HCT116 (cell line): ENCODE results near the gene WWOX. TPM values are rescaled to one million over a fixed set of nuclear protein-coding genes. Genes with fewer than 3 reads are reported as not detected.

Experiments used
- ATAC-seq: fragments of 200-7000 bp; cut with Tn5 transposase; 2 replicates; pipeline ENCODE4 v1.9.1; 2020; ENCODE audit warnings: mild to moderate bottlenecking, moderate library complexity
- BruUV-seq: library from RNA; stranded (reverse); fragments of 400-500 nt; replicated peaks from 2 replicates; lab custom pipeline; 2021; lab: Mats Ljungman, UMichigan
- CTCF ChIA-PET: fragments of 300-600 bp; sonication (Branson Sonifier 250); formaldehyde crosslinking; loops from one replicate; lab custom pipeline; 2021; ENCODE audit warnings: antibody characterized with exemption; lab: Charles Lee
- POLR2A ChIA-PET: fragments of 300-600, 350-600 bp; sonication (Branson Sonifier 250); formaldehyde crosslinking; loops from one replicate; lab custom pipeline; 2021; ENCODE audit warnings: antibody characterized with exemption; lab: Charles Lee
- RAD21 ChIA-PET, 2 experiments: fragments of 300-600 bp; sonication (Branson Sonifier 250); formaldehyde crosslinking; loops; one replicate each; lab custom pipeline; 2023; ENCODE audit warnings: low total read pairs in 2 of 2; ENCODE audit not compliant: uncharacterized antibody in 2 of 2, unreplicated experiment in 2 of 2, low non-redundant PET in 1 of 2; lab: Charles Lee
- DNase-seq: peaks from one replicate; pipeline ENCODE4 v3.0.0-alpha.2; 2010; ENCODE audit warnings: low read depth, low spot score
- H2AFZ ChIP-seq: fragments of 200-600 bp; shearing (Covaris generic), sonication (generic); 2 replicates; pipeline ENCODE4 v1.6.1; 2017; ENCODE audit warnings: low read depth, mixed run types, mixed read lengths, antibody characterized with exemption, low read length; ENCODE audit not compliant: poor library complexity, severe bottlenecking
- H3K27ac ChIP-seq: 2 replicates; pipeline ENCODE4 v1.5.1; 2012; ENCODE audit warnings: low read depth, low read length
- H3K27me3 ChIP-seq: fragments of 200-600 bp; sonication (generic); 2 replicates; pipeline ENCODE4 v1.6.1; 2016; ENCODE audit warnings: mixed run types, low read length, mixed read lengths; ENCODE audit not compliant: insufficient read depth
- H3K36me3 ChIP-seq, 2 experiments: fragments of 200-500 bp in 1 of 2; fragments of 200-600 bp in 1 of 2; sonication (Bioruptor generic) in 1 of 2; sonication (generic) in 1 of 2; 2 replicates each; pipeline versions ENCODE4 v1.5.1 to v1.6.1; 2014 to 2016; ENCODE audit warnings: low read length in 2 of 2, inconsistent platforms in 1 of 2, mixed read lengths in 1 of 2, mixed run types in 1 of 2; ENCODE audit not compliant: insufficient read depth in 2 of 2, control insufficient read depth in 1 of 2
- H3K4me1 ChIP-seq, 2 experiments: fragments of 200-600 bp in 1 of 2; sonication (generic) in 1 of 2; 2 replicates each; pipeline versions ENCODE4 v1.5.1 to v1.6.1; 2012 to 2017; ENCODE audit warnings: low read length in 2 of 2, inconsistent platforms in 1 of 2, mild to moderate bottlenecking in 1 of 2, mixed read lengths in 1 of 2, mixed run types in 1 of 2, moderate library complexity in 1 of 2; ENCODE audit not compliant: insufficient read depth in 2 of 2, control insufficient read depth in 1 of 2
- H3K4me2 ChIP-seq: fragments of 200-600 bp; sonication (generic); 2 replicates; pipeline ENCODE4 v1.6.1; 2017; ENCODE audit warnings: mixed run types, low read length, mixed read lengths
- H3K4me3 ChIP-seq, 2 experiments: fragments of 200-600 bp in 1 of 2; sonication (generic) in 1 of 2; replicated peaks in 1 of 2; 2 replicates each; pipeline ENCODE4 v1.5.1; 2011 to 2016; ENCODE audit warnings: low read length in 2 of 2, control low read depth in 1 of 2, low read depth in 1 of 2, mild to moderate bottlenecking in 1 of 2, mixed read lengths in 1 of 2, mixed run types in 1 of 2
- H3K79me2 ChIP-seq: fragments of 200-600 bp; sonication (generic); 2 replicates; pipeline ENCODE4 v1.6.1; 2017; ENCODE audit warnings: mild to moderate bottlenecking, mixed run types, low read length, moderate library complexity, mixed read lengths; ENCODE audit not compliant: insufficient read depth
- H3K9ac ChIP-seq: fragments of 200-600 bp; sonication (generic); 2 replicates; pipeline ENCODE4 v1.6.1; 2016; ENCODE audit warnings: low read length, mixed read lengths
- H3K9me2 ChIP-seq: fragments of 200-600 bp; sonication (generic), shearing (Covaris generic); 2 replicates; pipeline ENCODE4 v1.6.1; 2017; ENCODE audit warnings: mixed run types, mild to moderate bottlenecking, moderate library complexity; ENCODE audit not compliant: insufficient read depth
- H3K9me3 ChIP-seq, 2 experiments: fragments of 200-500 bp in 1 of 2; fragments of 200-600 bp in 1 of 2; sonication (Bioruptor generic) in 1 of 2; sonication (generic) in 1 of 2; 2 replicates each; pipeline ENCODE4 v1.6.1; 2014 to 2017; ENCODE audit warnings: low read length in 2 of 2, mixed read lengths in 2 of 2, inconsistent platforms in 1 of 2, low read depth in 1 of 2, mild to moderate bottlenecking in 1 of 2, mixed run types in 1 of 2, moderate library complexity in 1 of 2; ENCODE audit not compliant: control insufficient read depth in 1 of 2, insufficient read depth in 1 of 2
- H4K20me1 ChIP-seq: fragments of 200-600 bp; sonication (generic), shearing (Covaris generic); 2 replicates; pipeline ENCODE4 v1.6.1; 2017; ENCODE audit warnings: mixed run types, mild to moderate bottlenecking, moderate library complexity; ENCODE audit not compliant: insufficient read depth
- RAD21 ChIP-seq: IDR thresholded peaks from 2 replicates; pipeline ENCODE4 v1.6.1; 2012; ENCODE audit warnings: low read depth, mild to moderate bottlenecking
- ZFX ChIP-seq: fragments of 450-650 bp; IDR thresholded peaks from 2 replicates; pipeline ENCODE4 v1.6.1; 2017
- intact Hi-C: fragments of 100-400 bp; cut with micrococcal nuclease; formaldehyde crosslinking; loops from 2 replicates; pipeline ENCODE4 v1.10.0; 2022
- total RNA-seq: library from RNA; stranded (reverse); gene quantifications from one replicate; pipeline ENCODE4 v1.2.1, GENCODE V29; 2021; ENCODE audit not compliant: unreplicated experiment

WWOX gene
- total RNA-seq, 1 experiment from 2014 or later = 13.7 TPM

GRCh38 chr16:78549366-78549765, 449.9 kb downstream of the WWOX start:
- Histone ChIP-seq H3K79me2 (no peaks in the 10 kb centered on the region), H3K27ac (no peak overlapping the region), H2AFZ (no peak overlapping the region), H3K27me3 (no peaks in the 10 kb centered on the region), H3K36me3 (no peaks in the 10 kb centered on the region), H3K9ac (no peak overlapping the region), H3K4me3 (no peak overlapping the region), H3K4me2 (no peak overlapping the region), H3K9me2 (no peaks in the 10 kb centered on the region), H3K4me1 (no peaks in the 10 kb centered on the region), H3K9me3 (no peaks in the 10 kb centered on the region), H4K20me1 (no peaks in the 10 kb centered on the region)
- ATAC-seq (no peak), DNase-seq (no peak)
- no peak for TF ChIP-seq RAD21
- POLR2A ChIA-PET = no interaction called here
- intact Hi-C loops = no loop called here
- CTCF ChIA-PET = no interaction called here
- no TSS peak for BruUV-seq
- RAD21 ChIA-PET = no interaction called here

DNA sequence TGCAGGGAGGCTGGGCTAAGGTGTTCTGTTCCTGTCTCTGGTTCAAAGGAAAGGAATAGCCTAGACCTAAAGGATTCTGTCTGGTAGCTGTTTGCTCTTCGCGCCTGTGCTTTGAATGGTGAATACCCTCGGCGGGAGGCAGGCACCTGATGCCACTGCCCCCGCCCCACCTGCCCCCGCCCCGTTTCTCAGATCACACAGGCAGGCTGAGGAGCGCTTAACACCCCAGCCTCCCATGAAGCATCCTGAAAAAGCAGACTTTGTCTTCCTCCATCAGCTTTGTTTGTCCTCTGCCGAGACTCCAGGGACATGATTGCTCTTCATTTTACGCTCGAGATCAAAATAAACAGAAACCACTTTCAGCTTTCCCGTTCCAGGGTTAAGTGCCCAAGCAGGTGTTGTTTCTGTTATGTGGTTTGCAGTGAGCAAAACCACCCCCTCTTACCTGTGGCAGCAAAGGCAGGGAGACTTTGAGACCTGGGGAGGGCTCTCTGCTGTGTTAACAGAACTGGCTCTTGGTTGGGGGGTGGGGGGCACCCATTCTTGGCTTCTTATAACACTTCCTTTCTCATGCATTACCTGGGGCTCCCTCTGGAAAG, 452.1 kb downstream of the WWOX start:
- Histone ChIP-seq H3K4me1 (no peaks in the 10 kb centered on the region), H3K9me3 (no peaks in the 10 kb centered on the region), H4K20me1 (no peaks in the 10 kb centered on the region), H3K36me3 (no peaks in the 10 kb centered on the region), H3K4me3 (no peak overlapping the region), H3K9ac (no peak overlapping the region), H3K27ac (no peak overlapping the region), H2AFZ (no peak overlapping the region), H3K9me2 (no peaks in the 10 kb centered on the region), H3K27me3 (no peaks in the 10 kb centered on the region), H3K4me2 (no peak overlapping the region), H3K79me2 (no peaks in the 10 kb centered on the region)
- CTCF ChIA-PET = no interaction called here
- POLR2A ChIA-PET = no interaction called here
- RAD21 ChIA-PET = no interaction called here
- BruUV-seq = no TSS peak
- no peak for ATAC-seq
- intact Hi-C loops = no loop called here
- no peak for DNase-seq
- TF ChIP-seq RAD21 = no peak
- TF ChIP-seq ZFX = no peak
